ENCODE results near the gene SYCP3. TPM values are rescaled to one million over a fixed set of nuclear protein-coding genes. Genes with fewer than 3 reads are reported as not detected.

The SYCP3 gene
- total RNA-seq, 2 experiments from 2014 or later, result 0.16 TPM; not detected in 1

DNA sequence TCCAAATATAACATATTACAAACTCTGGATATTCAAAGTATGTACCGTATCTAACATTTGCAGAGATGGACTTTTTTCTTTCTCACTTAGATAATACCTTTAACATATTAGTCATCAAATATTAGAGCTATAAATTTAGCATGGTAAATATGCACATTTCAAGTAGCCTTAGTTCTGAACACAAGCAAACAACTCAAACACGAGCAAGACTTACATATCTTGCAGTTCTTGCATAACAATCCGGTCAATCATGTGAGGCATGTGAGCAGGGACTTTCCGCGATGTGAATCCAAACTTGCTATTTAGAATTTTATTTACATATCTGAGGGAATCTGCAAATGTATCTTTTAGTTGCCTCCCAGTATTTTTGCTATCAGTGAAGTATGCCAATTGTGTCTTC, 22.1 kb upstream of the SYCP3 start:
- H3K27ac Mint-ChIP-seq, result no peak overlapping the region
- H3K4me3 Mint-ChIP-seq, result no peak overlapping the region
- ChIA-PET POLR2A (no interaction called here), CTCF (interaction anchor here (0.7 to 3.3 kb wide), 5 partner anchors 11 to 79 kb away, joined by 3 to 33 read pairs (median 6); partner anchors contain the start of gene GNPTAB)
- peaks cover 6% of the 10 kb centered on the region for H3K36me3 Mint-ChIP-seq (ENCODE audit: low read depth)
- no peaks in the 10 kb centered on the region for H3K9me3 Mint-ChIP-seq (ENCODE audit: low read depth)
- DNase-seq (no peak), ATAC-seq (no peak)
- no peaks in the 10 kb centered on the region for H3K4me1 Mint-ChIP-seq
- H3K27me3 Mint-ChIP-seq, result no peaks in the 10 kb centered on the region
- intact Hi-C loops (cut with DNase I, micrococcal nuclease), result no loop called here

GRCh38 chr12:101759396-101760047, 20.3 kb upstream of the SYCP3 start:
- Mint-ChIP-seq H3K27ac (no peak overlapping the region), H3K4me1 (no peaks in the 10 kb centered on the region), H3K4me3 (no peak overlapping the region), H3K9me3 (ENCODE audit: low read depth) (no peaks in the 10 kb centered on the region), H3K27me3 (no peaks in the 10 kb centered on the region), H3K36me3 (ENCODE audit: low read depth) (peaks cover 6% of the 10 kb centered on the region)
- DNase-seq, result no peak
- intact Hi-C loops (cut with DNase I, micrococcal nuclease), result loop anchor here (1.0 to 5.0 kb wide), 6 partner anchors 89 to 345 kb away; no protein-coding TSS in a partner anchor
- POLR2A ChIA-PET, result no interaction called here
- no peak for ATAC-seq
- CTCF ChIA-PET, result interaction anchor here (0.6 to 3.3 kb wide), 28 partner anchors 9 to 970 kb away, joined by 3 to 33 read pairs (median 4); partner anchors contain the start of gene GNPTAB

- no peak for ATAC-seq
- H3K36me3 Mint-ChIP-seq (ENCODE audit: low read depth), result peaks cover 23% of the 10 kb centered on the region
These were observed 10.9 kb upstream of the SYCP3 start for GRCh38 chr12:101750152-101750551.

GRCh38 chr12:101749657-101750056, 10.4 kb upstream of the SYCP3 start:
- intact Hi-C loops (cut with DNase I, micrococcal nuclease), result no loop called here
- H3K27ac Mint-ChIP-seq, result no peak overlapping the region
- no peak for DNase-seq

More at GRCh38 chr12:101750152-101750551, 10.9 kb upstream of the SYCP3 start:
- intact Hi-C loops (cut with DNase I, micrococcal nuclease), result no loop called here
- no peak overlapping the region for H3K4me3 Mint-ChIP-seq
- no peaks in the 10 kb centered on the region for H3K27me3 Mint-ChIP-seq
- DNase-seq, result no peak
- H3K9me3 Mint-ChIP-seq (ENCODE audit: low read depth), result no peaks in the 10 kb centered on the region
- POLR2A ChIA-PET, result no interaction called here
- CTCF ChIA-PET, result interaction anchor here (1.9 kb wide), 1 partner anchor 10 kb away, joined by 4 read pairs; no protein-coding TSS in a partner anchor
- H3K27ac Mint-ChIP-seq, result no peak overlapping the region
- H3K4me1 Mint-ChIP-seq, result no peaks in the 10 kb centered on the region

GRCh38 chr12:101748907-101749306, 9.6 kb upstream of the SYCP3 start:
- H3K4me3 Mint-ChIP-seq, result no peak overlapping the region
- H3K9me3 Mint-ChIP-seq (ENCODE audit: low read depth), result no peaks in the 10 kb centered on the region
- no peak overlapping the region for H3K27ac Mint-ChIP-seq
- H3K27me3 Mint-ChIP-seq, result no peaks in the 10 kb centered on the region
- DNase-seq (no peak), ATAC-seq (no peak)
- POLR2A ChIA-PET, result no interaction called here
- no peaks in the 10 kb centered on the region for H3K4me1 Mint-ChIP-seq
- CTCF ChIA-PET, result interaction anchor here (0.6 kb wide), 1 partner anchor 1597 kb away, joined by 3 read pairs; no protein-coding TSS in a partner anchor
- H3K36me3 Mint-ChIP-seq (ENCODE audit: low read depth), result peaks cover 25% of the 10 kb centered on the region
- intact Hi-C loops (cut with DNase I, micrococcal nuclease), result no loop called here

More at GRCh38 chr12:101749657-101750056, 10.4 kb upstream of the SYCP3 start:
- ChIA-PET CTCF (interaction anchor here (1.9 kb wide), 1 partner anchor 10 kb away, joined by 4 read pairs; no protein-coding TSS in a partner anchor), POLR2A (no interaction called here)
- no peak overlapping the region for H3K4me3 Mint-ChIP-seq
- no peak for ATAC-seq
- H3K27me3 Mint-ChIP-seq, result no peaks in the 10 kb centered on the region
- H3K36me3 Mint-ChIP-seq (ENCODE audit: low read depth), result peaks cover 25% of the 10 kb centered on the region
- H3K4me1 Mint-ChIP-seq, result no peaks in the 10 kb centered on the region
- H3K9me3 Mint-ChIP-seq (ENCODE audit: low read depth), result no peaks in the 10 kb centered on the region

GRCh38 chr12:101747697-101748096, 8.4 kb upstream of the SYCP3 start:
- Mint-ChIP-seq H3K27ac (no peak overlapping the region), H3K27me3 (no peaks in the 10 kb centered on the region), H3K4me3 (no peak overlapping the region), H3K9me3 (ENCODE audit: low read depth) (no peaks in the 10 kb centered on the region), H3K4me1 (no peaks in the 10 kb centered on the region), H3K36me3 (ENCODE audit: low read depth) (peaks cover 27% of the 10 kb centered on the region)
- DNase-seq (no peak), ATAC-seq (no peak)
- ChIA-PET POLR2A (no interaction called here), CTCF (interaction anchor here (0.7 to 1.6 kb wide), 3 partner anchors 9 to 93 kb away, joined by 3 to 6 read pairs (median 5); no protein-coding TSS in a partner anchor)
- intact Hi-C loops (cut with DNase I, micrococcal nuclease), result no loop called here

DNA sequence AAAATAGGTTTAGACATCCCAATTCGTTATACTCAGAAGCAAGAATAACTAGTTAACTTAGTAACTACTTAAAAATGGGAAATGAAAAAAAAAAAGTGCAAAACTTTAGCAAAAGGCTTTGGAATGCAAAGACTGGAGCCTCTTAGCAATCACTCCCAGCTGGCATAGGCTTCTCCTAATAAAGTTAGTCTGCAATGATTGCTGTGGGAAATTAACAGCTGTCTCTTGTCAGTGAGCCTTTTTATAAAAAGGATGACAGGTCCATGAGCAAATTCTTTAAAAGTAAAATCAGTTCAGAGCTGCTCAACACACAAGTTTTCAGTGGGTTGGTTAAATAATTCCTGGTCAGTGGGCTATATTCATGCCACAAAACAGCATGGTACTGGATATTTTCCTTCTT, 7.4 kb upstream of the SYCP3 start:
- H3K4me1 Mint-ChIP-seq, result no peaks in the 10 kb centered on the region
- no peaks in the 10 kb centered on the region for H3K27me3 Mint-ChIP-seq
- peaks cover 24% of the 10 kb centered on the region for H3K36me3 Mint-ChIP-seq (ENCODE audit: low read depth)
- ChIA-PET POLR2A (interaction anchor here (0.7 kb wide), 1 partner anchor 29 kb away, joined by 7 read pairs; no protein-coding TSS in a partner anchor), CTCF (interaction anchor here (0.6 to 1.6 kb wide), 6 partner anchors 9 to 456 kb away, joined by 3 to 6 read pairs (median 4); no protein-coding TSS in a partner anchor)
- no peaks in the 10 kb centered on the region for H3K9me3 Mint-ChIP-seq (ENCODE audit: low read depth)
- H3K27ac Mint-ChIP-seq, result no peak overlapping the region
- intact Hi-C loops (cut with DNase I, micrococcal nuclease), result no loop called here
- no peak overlapping the region for H3K4me3 Mint-ChIP-seq
- ATAC-seq, result no peak
- no peak for DNase-seq

DNA sequence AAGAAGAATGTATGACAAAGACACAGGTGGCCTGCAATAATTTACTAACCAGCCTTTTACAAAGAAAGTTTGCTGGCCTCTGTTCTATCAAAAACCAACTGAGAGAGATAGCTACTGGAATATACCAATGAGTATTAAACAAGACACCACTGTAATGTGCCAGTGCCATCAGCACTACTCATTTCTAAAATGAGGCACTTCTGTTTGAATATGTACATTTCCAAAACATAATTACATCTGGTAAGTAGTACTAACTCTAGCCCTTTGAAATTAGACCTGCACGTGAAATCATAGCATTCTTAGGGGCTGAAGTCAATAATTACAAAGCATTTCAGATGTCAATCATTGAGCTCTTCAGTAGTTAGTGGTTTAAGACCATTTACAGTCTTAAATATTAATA, 6.9 kb upstream of the SYCP3 start:
- intact Hi-C loops (cut with DNase I, micrococcal nuclease), result no loop called here
- Mint-ChIP-seq H3K27ac (no peak overlapping the region), H3K36me3 (ENCODE audit: low read depth) (peaks cover 24% of the 10 kb centered on the region), H3K4me1 (no peaks in the 10 kb centered on the region), H3K27me3 (no peaks in the 10 kb centered on the region), H3K9me3 (ENCODE audit: low read depth) (no peaks in the 10 kb centered on the region), H3K4me3 (no peak overlapping the region)
- ChIA-PET POLR2A (no interaction called here), CTCF (interaction anchor here (1.1 to 1.6 kb wide), 4 partner anchors 9 to 94 kb away, joined by 3 to 6 read pairs (median 4); no protein-coding TSS in a partner anchor)
- no peak for DNase-seq
- no peak for ATAC-seq

GRCh38 chr12:101745481-101745880, 6.2 kb upstream of the SYCP3 start:
- ChIA-PET CTCF (interaction anchor here (1.1 kb wide), 1 partner anchor 10 kb away, joined by 3 read pairs; no protein-coding TSS in a partner anchor), POLR2A (no interaction called here)
- DNase-seq, result no peak
- ATAC-seq, result no peak
- intact Hi-C loops (cut with DNase I, micrococcal nuclease), result no loop called here
- Mint-ChIP-seq H3K27me3 (no peaks in the 10 kb centered on the region), H3K4me1 (no peaks in the 10 kb centered on the region), H3K27ac (no peak overlapping the region), H3K4me3 (no peak overlapping the region), H3K9me3 (ENCODE audit: low read depth) (no peaks in the 10 kb centered on the region), H3K36me3 (ENCODE audit: low read depth) (peaks cover 24% of the 10 kb centered on the region)

GRCh38 chr12:101743724-101744472, 4.6 kb upstream of the SYCP3 start:
- Mint-ChIP-seq H3K4me1 (no peaks in the 10 kb centered on the region), H3K27me3 (no peaks in the 10 kb centered on the region), H3K36me3 (ENCODE audit: low read depth) (peaks cover 16% of the 10 kb centered on the region), H3K27ac (no peak overlapping the region), H3K9me3 (ENCODE audit: low read depth) (no peaks in the 10 kb centered on the region), H3K4me3 (no peak overlapping the region)
- ChIA-PET CTCF (interaction anchor here (0.6 kb wide), 1 partner anchor 284 kb away, joined by 3 read pairs; no protein-coding TSS in a partner anchor), POLR2A (no interaction called here)
- DNase-seq, result no peak
- no peak for ATAC-seq
- intact Hi-C loops (cut with DNase I, micrococcal nuclease), result no loop called here

- intact Hi-C loops (cut with DNase I, micrococcal nuclease), result no loop called here
- Mint-ChIP-seq H3K27me3 (no peaks in the 10 kb centered on the region), H3K9me3 (ENCODE audit: low read depth) (no peaks in the 10 kb centered on the region), H3K27ac (peak overlapping the region; percentile 24), H3K4me1 (no peaks in the 10 kb centered on the region), H3K4me3 (no peak overlapping the region), H3K36me3 (ENCODE audit: low read depth) (peaks cover 13% of the 10 kb centered on the region)
- no peak for DNase-seq
- CTCF ChIA-PET, result no interaction called here
- ATAC-seq, result no peak
- POLR2A ChIA-PET, result no interaction called here
These were observed 4.0 kb upstream of the SYCP3 start for GRCh38 chr12:101743242-101743641.

Measured in activated CD4-positive, alpha-beta T cell treated with anti-CD3 and anti-CD28 coated beads for 36 hours (primary cell).